GM08714 (cell line): ENCODE measurements around the gene FAM3A.

Source experiments
- H3K4me3 ChIP-seq: fragments of 200-500 bp; sonication (Bioruptor generic); 2 replicates; pipeline ENCODE4 v1.5.1; 2014; ENCODE audit warnings: mild to moderate bottlenecking, low read length, inconsistent platforms
- ZNF274 ChIP-seq: IDR thresholded peaks from 2 replicates; pipeline ENCODE4 v1.6.1; 2012; ENCODE audit warnings: mild to moderate bottlenecking, low read depth, low read length

FAM3A gene

DNA sequence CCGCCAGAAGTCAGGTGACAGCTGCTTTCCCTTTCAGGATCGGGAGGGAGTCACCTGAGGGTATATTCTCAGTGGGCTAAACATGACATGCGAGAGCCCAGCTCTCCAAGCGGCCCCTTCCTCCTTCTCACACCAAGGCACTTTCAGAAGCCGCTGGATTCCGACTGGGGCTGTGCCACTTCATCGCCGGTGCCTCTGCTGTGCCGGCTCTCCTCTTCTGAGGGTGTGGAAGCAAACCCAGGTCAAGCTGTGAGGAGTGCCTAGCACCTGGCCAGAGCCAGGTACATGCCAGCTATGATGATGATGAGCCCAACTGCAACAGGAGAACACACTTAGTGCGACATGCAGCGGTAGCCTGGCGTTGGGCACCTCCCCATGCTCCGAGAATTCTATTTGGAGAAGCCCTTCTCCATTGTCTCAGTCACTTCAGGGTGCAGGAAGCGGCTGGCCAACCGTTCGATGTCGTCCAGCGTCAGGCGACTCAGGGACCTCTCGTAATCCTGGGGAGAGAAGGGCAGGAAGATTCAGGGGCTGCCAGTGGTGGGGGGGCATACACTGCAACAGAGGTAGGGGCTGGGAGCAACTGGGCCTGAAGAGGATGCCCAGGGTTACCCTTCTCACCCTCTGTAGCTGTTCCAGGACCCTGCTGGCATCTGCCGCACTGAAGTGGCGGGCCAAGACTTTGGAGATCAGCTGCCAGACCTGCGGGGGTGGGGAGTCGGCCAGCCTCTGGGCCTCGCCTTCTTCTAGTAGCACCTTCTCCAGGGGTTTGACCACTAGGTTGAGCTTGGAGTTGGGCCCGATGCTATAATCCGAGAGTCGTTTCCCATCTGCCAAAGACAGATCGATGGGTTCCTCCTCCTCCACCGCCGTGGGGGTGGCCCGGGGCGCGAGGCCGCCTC, 30.6 kb downstream of the FAM3A start:
- TF ChIP-seq ZNF274, result no peak
- peak overlapping the region; percentile 72; the same call in 1 of the 2 replicates for H3K4me3 ChIP-seq

DNA sequence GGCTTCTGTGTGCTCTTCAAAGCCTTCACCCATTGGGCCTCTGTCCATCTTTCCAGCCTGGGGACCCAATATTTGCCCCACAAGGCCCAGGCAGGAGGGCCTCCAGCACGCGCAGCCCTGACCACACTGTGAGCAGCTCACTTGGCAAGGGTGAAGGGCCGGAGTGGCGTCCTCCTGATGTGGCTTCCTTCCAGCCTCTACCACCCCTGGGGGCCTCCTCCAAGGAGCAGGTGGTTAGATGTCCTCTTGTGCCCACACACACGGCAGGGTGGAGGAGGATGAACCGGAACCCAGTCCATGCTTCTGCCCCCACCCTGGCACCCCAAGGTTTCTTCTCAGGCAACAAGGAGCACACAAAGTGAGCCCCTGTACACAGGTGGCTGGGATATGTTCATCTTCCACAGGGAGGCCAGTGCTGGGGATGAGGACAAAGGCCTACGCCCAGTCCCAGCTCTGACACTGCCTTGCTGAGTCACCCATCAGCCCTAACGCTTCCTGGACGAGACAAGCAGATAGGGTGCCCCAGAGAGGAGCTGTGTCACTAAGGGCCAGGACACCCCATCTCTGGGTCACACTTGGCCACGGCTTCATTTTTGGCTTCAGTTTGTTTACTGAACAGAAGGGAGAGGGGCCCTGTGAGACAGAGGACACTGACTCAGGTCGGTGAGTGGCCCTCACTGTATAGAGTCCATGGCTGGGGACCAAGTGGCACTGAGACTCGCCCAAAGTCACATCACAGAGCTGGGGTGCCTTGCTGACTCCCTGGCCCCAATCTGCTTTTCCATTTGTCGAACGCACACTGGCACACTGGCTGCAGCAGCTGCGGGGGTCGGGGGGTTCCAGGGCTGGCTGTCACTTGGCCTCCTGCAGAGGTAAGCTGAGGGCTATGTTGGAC, 31.5 kb downstream of the FAM3A start:
- TF ChIP-seq ZNF274, result no peak
- H3K4me3 ChIP-seq, result no peak overlapping the region

DNA sequence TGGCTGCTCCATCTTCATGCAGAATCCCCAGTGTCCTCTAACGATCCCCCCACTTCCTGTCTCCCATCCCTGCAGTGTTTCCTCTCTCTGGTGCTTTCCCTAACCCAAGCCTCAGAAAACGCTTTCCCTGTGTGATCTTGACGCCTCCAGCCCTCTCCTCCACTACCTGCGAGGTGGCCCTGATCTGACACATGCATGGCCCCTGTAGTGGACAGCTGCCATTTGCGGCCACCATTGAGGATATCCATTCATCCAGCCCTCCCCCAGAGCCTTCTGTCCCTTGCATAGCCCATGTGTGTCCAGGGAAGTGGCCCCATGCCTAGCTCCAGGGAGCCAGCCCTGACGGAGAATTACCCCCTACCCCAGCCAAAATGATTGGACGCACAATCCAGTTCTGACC, 32.7 kb downstream of the FAM3A start:
- TF ChIP-seq ZNF274, result no peak
- H3K4me3 ChIP-seq, result no peak overlapping the region

DNA sequence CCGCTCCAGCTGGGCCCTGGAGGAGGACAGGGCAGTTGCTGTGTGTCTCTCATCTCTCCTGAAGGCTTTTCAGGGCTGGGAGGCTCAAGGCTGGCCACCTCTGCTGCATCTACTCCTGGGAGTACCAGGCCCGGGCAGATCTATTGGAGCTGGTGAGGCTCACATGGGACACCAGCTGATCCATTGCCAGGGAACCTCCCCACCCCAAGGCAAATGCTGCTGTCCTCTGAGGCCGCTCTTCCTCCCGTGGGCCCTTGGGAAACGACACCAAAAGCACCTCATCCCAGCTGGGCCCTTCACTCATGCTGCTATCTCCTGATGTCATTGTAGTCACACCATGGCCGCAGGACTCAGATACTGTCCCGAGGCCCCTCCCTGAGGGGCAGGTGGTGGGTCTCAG, 33.2 kb downstream of the FAM3A start:
- no peak for TF ChIP-seq ZNF274
- no peak overlapping the region for H3K4me3 ChIP-seq

DNA sequence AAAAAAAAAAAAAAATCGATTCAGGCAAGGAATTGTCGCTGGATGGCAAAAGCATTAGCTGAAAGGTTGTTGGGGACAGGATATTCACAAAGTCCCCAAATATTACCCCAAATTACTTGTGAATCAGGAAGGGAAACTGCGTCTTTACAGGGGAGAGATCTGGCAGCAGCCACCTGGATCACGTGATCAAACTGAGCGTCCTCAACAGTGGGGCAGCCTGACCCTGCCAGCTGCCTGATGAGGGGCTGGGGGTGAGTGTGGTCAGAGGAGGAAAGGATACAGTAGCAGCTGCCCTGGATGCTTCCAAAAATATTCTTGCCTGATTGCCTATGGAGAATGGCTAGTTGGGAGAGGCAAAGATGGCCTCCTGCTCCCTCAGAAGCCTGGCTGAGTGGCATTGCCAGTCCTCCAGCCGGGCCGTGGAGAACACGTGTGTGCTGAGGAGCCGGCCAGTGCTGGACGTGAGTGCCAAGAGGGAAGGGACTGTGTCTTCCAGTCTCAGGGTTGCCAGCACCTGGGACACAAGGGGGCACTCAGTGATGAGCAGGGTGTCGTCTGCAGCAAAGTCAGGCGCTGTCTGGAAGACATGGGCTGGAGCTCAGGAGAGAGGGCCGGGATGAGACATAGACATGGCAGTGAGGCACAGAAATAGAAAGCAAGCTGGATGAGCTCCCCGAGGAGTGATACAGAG, 34.0 kb downstream of the FAM3A start:
- TF ChIP-seq ZNF274, result no peak
- H3K4me3 ChIP-seq, result no peak overlapping the region

DNA sequence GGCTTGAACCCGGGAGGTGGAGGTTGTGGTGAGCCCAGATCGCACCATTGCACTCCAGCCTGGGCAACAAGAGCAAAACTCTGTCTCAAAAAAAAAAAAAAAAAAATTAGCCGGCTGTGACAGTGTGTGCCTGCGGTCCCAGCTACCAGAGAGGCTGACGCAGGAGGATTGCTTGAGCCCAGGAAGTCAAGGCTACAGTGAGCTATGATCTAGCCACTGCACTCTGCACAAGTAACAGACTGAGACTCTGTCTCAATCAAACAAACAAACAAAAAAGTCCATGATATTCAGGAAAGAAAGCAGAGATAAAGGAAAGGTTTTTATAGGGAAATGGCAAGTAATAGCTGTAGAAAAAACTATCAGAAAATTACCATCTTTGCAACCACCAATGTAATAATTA, 34.8 kb downstream of the FAM3A start:
- TF ChIP-seq ZNF274, result no peak
- H3K4me3 ChIP-seq, result no peak overlapping the region

DNA sequence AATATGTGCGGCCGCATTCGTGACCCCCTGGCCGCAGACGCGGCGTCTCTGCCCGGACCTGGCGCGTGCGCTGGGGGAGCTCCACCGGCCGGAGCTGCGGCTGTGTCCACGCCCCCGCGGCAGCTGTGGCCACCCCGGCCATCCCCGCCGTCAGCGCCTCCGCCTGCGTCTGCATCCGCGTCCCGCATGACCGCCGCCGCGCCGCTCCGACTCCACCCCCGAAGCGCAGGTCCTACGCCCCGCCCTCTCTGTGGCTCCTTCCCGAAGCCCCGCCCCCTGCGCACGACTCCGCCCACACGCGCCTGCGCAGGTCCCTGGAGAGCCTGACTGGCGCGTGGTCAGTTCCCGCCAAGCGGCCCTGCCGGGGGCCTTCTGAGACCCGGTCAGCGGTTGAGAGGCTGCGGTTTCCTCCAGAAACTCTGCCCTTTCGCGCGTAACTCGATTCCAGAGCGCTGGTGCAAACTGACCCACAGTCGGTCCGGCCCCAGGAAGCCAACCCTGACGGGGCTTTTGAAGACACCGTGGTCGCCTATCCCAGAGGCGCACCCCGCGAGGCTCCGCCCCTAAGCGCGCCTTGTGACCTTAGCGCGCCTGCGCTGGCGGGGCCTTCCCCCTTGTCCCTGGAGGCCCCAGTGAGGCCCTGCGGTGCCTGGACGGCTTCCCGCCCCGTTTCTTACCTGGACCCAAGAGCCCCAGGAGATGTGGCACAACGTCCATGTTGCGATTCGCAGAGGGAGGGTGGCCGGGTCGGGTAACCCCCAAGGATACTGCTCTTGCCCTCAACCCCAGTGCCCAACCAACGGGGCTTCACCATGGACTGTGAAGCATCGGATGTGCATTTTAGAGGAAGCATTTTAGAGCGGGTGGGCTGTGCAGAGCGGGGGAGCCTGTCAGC, 37.1 kb downstream of the FAM3A start, which contains the start of gene LAGE3:
Gene LAGE3 (minus strand): TSS at position 554 of the 895 bp plus-strand sequence. CDS start 366 bp downstream, at position 188.
- H3K4me3 ChIP-seq, result peak within 1 kb of the TSS; percentile 55
- TF ChIP-seq ZNF274, result no peak

DNA sequence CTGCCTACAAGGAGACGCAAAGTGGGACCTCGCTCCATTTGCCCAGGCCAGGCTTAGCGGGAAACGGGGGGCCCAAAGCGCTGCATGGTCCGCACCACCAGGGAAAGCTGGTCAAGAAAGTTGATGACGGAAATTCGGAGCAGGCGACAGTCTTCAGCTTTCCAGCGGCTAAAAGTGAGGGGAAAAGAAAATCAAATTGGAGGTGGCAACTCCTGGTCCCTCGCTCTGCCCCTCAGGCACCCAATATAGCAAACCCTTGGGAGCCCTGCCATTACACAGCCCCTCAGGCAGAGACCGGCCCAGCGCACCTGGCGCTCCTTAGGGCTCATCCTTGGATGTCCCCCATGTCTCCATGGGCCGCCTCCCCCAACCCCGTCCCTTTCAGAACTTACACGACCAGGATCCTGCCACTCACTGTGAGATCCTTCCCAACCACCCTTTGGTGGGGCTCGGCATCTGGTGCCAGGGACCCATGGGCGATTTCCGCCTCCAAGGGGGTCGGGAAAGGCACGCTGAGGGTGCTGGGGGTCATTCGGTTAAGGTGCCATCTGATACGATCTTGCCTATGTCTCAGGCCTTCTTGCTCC, 38.0 kb downstream of the FAM3A start:
- H3K4me3 ChIP-seq, result peak overlapping the region; percentile 55
- no peak for TF ChIP-seq ZNF274

DNA sequence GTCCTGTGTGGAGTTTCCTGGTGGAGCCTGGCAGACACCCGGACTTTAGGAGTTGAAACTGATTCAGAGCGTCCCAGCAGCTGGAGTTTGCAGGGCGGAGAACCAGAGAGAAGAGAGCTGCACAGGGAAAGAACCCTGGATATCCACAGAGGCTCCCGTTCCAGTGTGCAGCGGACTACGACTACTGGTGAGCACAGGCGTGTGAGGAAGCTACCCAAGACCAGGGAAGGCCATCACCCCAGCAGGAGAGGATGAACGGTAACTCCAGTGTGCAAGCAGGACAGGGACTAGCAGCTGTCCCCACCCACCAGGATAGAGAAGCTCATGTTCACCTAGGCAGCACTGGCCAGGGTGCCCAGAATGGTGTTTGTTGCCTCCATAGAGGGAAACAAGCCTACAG, 39.2 kb downstream of the FAM3A start:
- TF ChIP-seq ZNF274, result no peak
- no peak overlapping the region for H3K4me3 ChIP-seq

DNA sequence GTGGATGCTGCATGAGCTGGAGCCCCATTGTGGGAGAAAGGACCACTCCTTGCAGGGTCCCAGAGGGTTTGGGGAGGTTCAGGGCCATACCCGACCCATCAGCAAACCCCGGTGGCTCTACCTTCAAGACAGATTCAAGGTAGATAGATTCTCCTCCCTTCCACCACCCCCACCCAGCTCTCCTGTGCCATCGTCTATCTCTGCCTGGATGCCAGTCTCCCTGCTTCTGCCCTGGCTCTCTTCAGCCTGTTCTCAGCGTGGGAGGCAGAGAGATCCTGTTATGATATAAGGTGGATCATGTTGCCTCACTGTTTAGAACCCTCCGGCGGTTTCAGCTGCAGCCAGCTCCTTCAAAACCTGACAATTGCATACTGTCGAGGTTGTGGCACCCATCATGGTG, 42.3 kb downstream of the FAM3A start:
- no peak for TF ChIP-seq ZNF274

DNA sequence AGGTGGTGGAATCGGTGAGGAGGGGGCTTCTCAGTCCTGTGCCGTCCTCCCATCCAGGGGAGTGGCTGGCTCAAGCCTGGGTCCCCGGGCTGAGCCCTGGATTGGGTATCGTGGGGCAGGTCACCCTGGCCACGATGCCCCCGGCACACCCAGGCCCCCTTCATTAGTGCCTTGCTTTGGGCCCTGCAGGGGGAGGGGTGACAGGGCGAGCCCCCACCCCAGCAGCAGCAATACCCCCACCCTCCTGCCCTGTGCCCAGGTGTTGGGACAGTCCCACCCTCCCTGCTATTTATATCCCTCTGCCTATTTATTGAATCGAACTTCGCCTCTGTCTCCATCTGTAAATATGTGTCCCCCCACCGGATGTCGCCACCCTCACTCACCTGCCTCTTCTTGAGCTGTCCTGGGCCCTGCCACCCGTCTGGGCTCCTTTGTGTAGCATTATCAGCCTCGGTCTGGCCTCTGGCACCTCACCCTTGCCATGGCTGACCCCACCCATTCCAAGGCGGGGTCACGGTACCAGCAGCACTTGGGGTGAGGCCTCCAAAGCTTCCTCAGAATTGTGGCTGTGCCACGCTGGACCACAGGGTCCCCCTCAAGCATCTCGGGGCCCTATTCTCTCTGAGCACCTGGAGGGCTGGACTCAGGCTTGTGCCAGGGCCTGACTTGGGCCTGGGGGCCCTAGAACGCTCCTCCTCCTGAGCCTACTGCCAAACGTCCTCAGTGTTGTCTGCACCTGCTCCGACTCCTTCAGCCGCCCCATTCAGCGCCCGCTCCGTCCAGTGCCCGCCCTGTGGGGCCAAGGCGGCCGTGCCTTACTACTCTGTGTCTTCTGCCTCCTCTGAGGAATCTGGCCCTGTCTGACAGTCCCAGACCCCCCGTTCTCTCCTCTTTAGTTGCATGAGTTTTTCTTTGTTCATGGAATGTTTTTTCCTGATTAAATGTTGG, 43.1 kb downstream of the FAM3A start:
- no peak overlapping the region for H3K4me3 ChIP-seq
- TF ChIP-seq ZNF274, result no peak

More for the DNA sequence above, 42.3 kb downstream of the FAM3A start:
- no peak overlapping the region for H3K4me3 ChIP-seq
